Measurements from ENCODE around the gene KIFC1. TPM values are rescaled to one million over a fixed set of nuclear protein-coding genes. Genes with fewer than 3 reads are reported as not detected.

Gene KIFC1
- total RNA-seq, 1 donor from 2014 or later: 93.9 TPM

- peaks cover 61% of the 10 kb centered on the region for H4K20me1 ChIP-seq (ENCODE audit: low read depth)
- peaks cover 8% of the 10 kb centered on the region for H3K27me3 Mint-ChIP-seq (ENCODE audit: insufficient read depth, low read depth)
- peak overlapping the region; percentile 79 for H3K4me2 ChIP-seq
- H3K4me1 ChIP-seq: peaks cover 61% of the 10 kb centered on the region
- H3K36me3 Mint-ChIP-seq: peaks cover 11% of the 10 kb centered on the region
- peaks cover 79% of the 10 kb centered on the region for H3F3A ChIP-seq (ENCODE audit: low read depth)
- H3K36me3 ChIP-seq: no peaks in the 10 kb centered on the region
- peak overlapping the region; percentile 94 for H3K4me3 Mint-ChIP-seq
- peak overlapping the region; percentile 32 for H3K27ac ChIP-seq
- H3K9me3 ChIP-seq (ENCODE audit: low read depth): no peaks in the 10 kb centered on the region
- H3K9me3 Mint-ChIP-seq: no peaks in the 10 kb centered on the region
- peak overlapping the region; percentile 84 for H3K27ac Mint-ChIP-seq
- H3K27me3 ChIP-seq: no peaks in the 10 kb centered on the region
- no peak overlapping the region for H3K9ac ChIP-seq
- H2AFZ ChIP-seq (replicated peaks): no peak overlapping the region
- H3K4me3 ChIP-seq: peak overlapping the region; percentile 77
- TF ChIP-seq CTCF (IDR thresholded peaks at IDR 0.05): peak; percentile 40
- TF ChIP-seq EZH2phosphoT487 (IDR thresholded peaks at IDR 0.05): no peak
- TF ChIP-seq EZH2 (IDR thresholded peaks at IDR 0.05): no peak
- H3K4me1 Mint-ChIP-seq: peaks cover 83% of the 10 kb centered on the region
- peaks cover 89% of the 10 kb centered on the region for H3K79me2 ChIP-seq (ENCODE audit: low read depth)
- peak; percentile 50 for DNase-seq (ENCODE audit: low spot score)
Observed at GRCh38 chr6:33428224-33428965, 36.8 kb downstream of the KIFC1 start.

- peak overlapping the region; percentile 77 for H3K4me3 ChIP-seq
- no peaks in the 10 kb centered on the region for H3K9me3 Mint-ChIP-seq
- peaks cover 5% of the 10 kb centered on the region for H3K36me3 Mint-ChIP-seq
- H2AFZ ChIP-seq (replicated peaks): no peak overlapping the region
- no peaks in the 10 kb centered on the region for H3K9me3 ChIP-seq (ENCODE audit: low read depth)
- H3K36me3 ChIP-seq: no peaks in the 10 kb centered on the region
- H3K79me2 ChIP-seq (ENCODE audit: low read depth): peaks cover 89% of the 10 kb centered on the region
- peak overlapping the region; percentile 79 for H3K4me2 ChIP-seq
- H3F3A ChIP-seq (ENCODE audit: low read depth): peaks cover 84% of the 10 kb centered on the region
- no peak overlapping the region for H3K9ac ChIP-seq
- peak overlapping the region; percentile 94 for H3K4me3 Mint-ChIP-seq
- DNase-seq (ENCODE audit: low spot score): no peak
- H3K27me3 ChIP-seq: no peaks in the 10 kb centered on the region
- peak overlapping the region; percentile 84 for H3K27ac Mint-ChIP-seq
- peaks cover 68% of the 10 kb centered on the region for H3K4me1 ChIP-seq
- H3K4me1 Mint-ChIP-seq: peaks cover 82% of the 10 kb centered on the region
- peaks cover 62% of the 10 kb centered on the region for H4K20me1 ChIP-seq (ENCODE audit: low read depth)
- TF ChIP-seq EZH2 (IDR thresholded peaks at IDR 0.05): no peak
- TF ChIP-seq EZH2phosphoT487 (IDR thresholded peaks at IDR 0.05): no peak
- TF ChIP-seq CTCF (IDR thresholded peaks at IDR 0.05): no peak
- H3K27ac ChIP-seq: peak overlapping the region; percentile 32
- H3K27me3 Mint-ChIP-seq (ENCODE audit: insufficient read depth, low read depth): peaks cover 8% of the 10 kb centered on the region
Observed at GRCh38 chr6:33428966-33429749, 37.5 kb downstream of the KIFC1 start.

- Histone ChIP-seq H3K36me3 (no peaks in the 10 kb centered on the region), H4K20me1 (ENCODE audit: low read depth) (peaks cover 65% of the 10 kb centered on the region), H3K27me3 (no peaks in the 10 kb centered on the region), H2AFZ (replicated peaks) (no peak overlapping the region), H3K79me2 (ENCODE audit: low read depth) (peaks cover 89% of the 10 kb centered on the region), H3K27ac (no peak overlapping the region), H3K4me3 (no peak overlapping the region), H3K9me3 (ENCODE audit: low read depth) (no peaks in the 10 kb centered on the region), H3K4me2 (no peak overlapping the region), H3F3A (ENCODE audit: low read depth) (peaks cover 80% of the 10 kb centered on the region), H3K4me1 (peaks cover 72% of the 10 kb centered on the region), H3K9ac (no peak overlapping the region)
- no peaks in the 10 kb centered on the region for H3K9me3 Mint-ChIP-seq
- DNase-seq (ENCODE audit: low spot score): no peak
- H3K4me3 Mint-ChIP-seq: peak overlapping the region; percentile 94
- peaks cover 78% of the 10 kb centered on the region for H3K4me1 Mint-ChIP-seq
- TF ChIP-seq CTCF (IDR thresholded peaks at IDR 0.05): no peak
- TF ChIP-seq EZH2 (IDR thresholded peaks at IDR 0.05): no peak
- no peak for TF ChIP-seq EZH2phosphoT487 (IDR thresholded peaks at IDR 0.05)
- H3K36me3 Mint-ChIP-seq: peaks cover 4% of the 10 kb centered on the region
- peak overlapping the region; percentile 84 for H3K27ac Mint-ChIP-seq
- H3K27me3 Mint-ChIP-seq (ENCODE audit: insufficient read depth, low read depth): peaks cover 8% of the 10 kb centered on the region
Observed at GRCh38 chr6:33429750-33430052, 38.1 kb downstream of the KIFC1 start.
